CD14-positive monocyte (primary cell): ENCODE results near the gene PSMD11. TPM values are rescaled to one million over a fixed set of nuclear protein-coding genes. Genes with fewer than 3 reads are reported as not detected.

Experiments
- DNase-seq, 3 donors: peaks; one replicate each; pipeline ENCODE4 v3.0.0-alpha.2; 2011 to 2022
- H2AFZ ChIP-seq: 2 replicates; pipeline ENCODE4 v1.6.0; 2012; ENCODE audit warnings: mild to moderate bottlenecking, low read depth, low read length, inconsistent platforms; ENCODE audit not compliant: insufficient read depth, poor library complexity, severe bottlenecking
- H3K27ac ChIP-seq, 2 donors: 1 replicate in 1 of 2; 2 replicates in 1 of 2; pipeline ENCODE4 v1.5.1; 2012 to 2013; ENCODE audit warnings: low read length in 2 of 2, control low read depth in 1 of 2, inconsistent platforms in 1 of 2, low read depth in 1 of 2, mild to moderate bottlenecking in 1 of 2
- H3K27me3 ChIP-seq, 2 donors: one replicate each; pipeline versions ENCODE4 v1.6.0 to v1.6.1; 2011 to 2013; ENCODE audit warnings: low read length in 2 of 2; ENCODE audit not compliant: control insufficient read depth in 2 of 2, insufficient read depth in 2 of 2
- H3K36me3 ChIP-seq, 2 donors: replicated peaks in 1 of 2; 1 replicate in 1 of 2; 2 replicates in 1 of 2; pipeline versions ENCODE4 v1.5.1 to v1.6.1; 2012 to 2013; ENCODE audit warnings: low read length in 2 of 2, control low read depth in 1 of 2, inconsistent platforms in 1 of 2, mild to moderate bottlenecking in 1 of 2; ENCODE audit not compliant: insufficient read depth in 2 of 2, control insufficient read depth in 1 of 2
- H3K4me1 ChIP-seq, 2 donors: 1 replicate in 1 of 2; 2 replicates in 1 of 2; pipeline versions ENCODE4 v1.5.1 to v1.6.1; 2012 to 2013; ENCODE audit warnings: low read length in 2 of 2, control low read depth in 1 of 2, inconsistent platforms in 1 of 2, mild to moderate bottlenecking in 1 of 2, moderate library complexity in 1 of 2; ENCODE audit not compliant: insufficient read depth in 2 of 2, control insufficient read depth in 1 of 2
- H3K4me2 ChIP-seq: replicated peaks from 2 replicates; pipeline ENCODE3; 2012; ENCODE audit warnings: low read length, moderate library complexity, mild to moderate bottlenecking; ENCODE audit not compliant: poor library complexity, severe bottlenecking; ENCODE audit errors: extremely low read depth
- H3K4me3 ChIP-seq, 3 experiments: fragments of 200-600 bp in 1 of 3; sonication (generic) in 1 of 3; replicated peaks in 1 of 3; 1 replicate in 2 of 3; 2 replicates in 1 of 3; pipeline ENCODE4 v1.5.1; 2011 to 2013; ENCODE audit warnings: low read length in 3 of 3, mild to moderate bottlenecking in 3 of 3, control low read depth in 2 of 3, low read depth in 2 of 3, inconsistent platforms in 1 of 3, moderate library complexity in 1 of 3
- H3K79me2 ChIP-seq: 2 replicates; pipeline ENCODE4 v1.6.0; 2012; ENCODE audit warnings: mild to moderate bottlenecking, control low read depth, inconsistent platforms, low read length, moderate library complexity; ENCODE audit not compliant: insufficient read depth
- H3K9ac ChIP-seq: 2 replicates; pipeline ENCODE4 v1.6.0; 2017; ENCODE audit warnings: low read length, mild to moderate bottlenecking; ENCODE audit not compliant: insufficient read depth, poor library complexity, severe bottlenecking
- H3K9me3 ChIP-seq, 2 donors: replicated peaks in 1 of 2; 1 replicate in 1 of 2; 2 replicates in 1 of 2; pipeline versions ENCODE4 v1.5.1 to v1.6.1; 2012 to 2013; ENCODE audit warnings: low read length in 2 of 2, control low read depth in 1 of 2; ENCODE audit not compliant: control insufficient read depth in 1 of 2, insufficient read depth in 1 of 2
- H4K20me1 ChIP-seq: 2 replicates; pipeline ENCODE4 v1.6.0; 2012; ENCODE audit warnings: mild to moderate bottlenecking, low read length, control low read depth, moderate library complexity; ENCODE audit not compliant: insufficient read depth
- H3K27ac Mint-ChIP-seq, 7 donors: one replicate each; pipeline ENCODE4 v1.8.0; 2020; ENCODE audit warnings: mild to moderate bottlenecking in 7 of 7, mixed read lengths in 7 of 7, moderate library complexity in 6 of 7, inconsistent platforms in 2 of 7
- H3K27me3 Mint-ChIP-seq, 3 donors: one replicate each; pipeline ENCODE4 v1.8.0; 2021 to 2022; ENCODE audit warnings: low read depth in 3 of 3, mild to moderate bottlenecking in 3 of 3, mixed read lengths in 3 of 3, moderate library complexity in 3 of 3, inconsistent platforms in 1 of 3
- H3K36me3 Mint-ChIP-seq, 2 donors: one replicate each; pipeline ENCODE4 v1.8.0; 2020; ENCODE audit warnings: mixed read lengths in 2 of 2, inconsistent platforms in 1 of 2, mild to moderate bottlenecking in 1 of 2
- H3K4me1 Mint-ChIP-seq: one replicate; pipeline ENCODE4 v1.8.0; 2020; ENCODE audit warnings: mild to moderate bottlenecking, mixed read lengths
- H3K4me3 Mint-ChIP-seq, 2 donors: one replicate each; pipeline ENCODE4 v1.8.0; 2020; ENCODE audit warnings: mild to moderate bottlenecking in 2 of 2, mixed read lengths in 2 of 2, moderate library complexity in 1 of 2
- H3K9me3 Mint-ChIP-seq, 7 donors: one replicate each; pipeline ENCODE4 v1.8.0; 2020 to 2022; ENCODE audit warnings: mixed read lengths in 7 of 7, mild to moderate bottlenecking in 6 of 7, moderate library complexity in 6 of 7, inconsistent platforms in 2 of 7
- WGBS: methylation state at CpG from one replicate; pipeline ENCODE4 v1.1.5; 2013; ENCODE audit warnings: missing lambda C conversion rate; ENCODE audit not compliant: insufficient coverage; 5-methylcytosine and 5-hydroxymethylcytosine counted together
- intact Hi-C, 2 donors: fragments of 100-400 bp; cut with micrococcal nuclease; formaldehyde crosslinking; loops; one replicate each; pipeline versions ENCODE4 v1.15.0 to v1.15.1; 2023
- polyA plus RNA-seq, 3 donors: library from polyadenylated mRNA; depleted of rRNA in 1 of 3; unstranded in 2 of 3; stranded (reverse) in 1 of 3; fragments of 300-500 nt in 2 of 3; fragments of >200 nt in 1 of 3; fragmentation: Illumina TruSeq in 2 of 3; gene quantifications; 1 replicate in 2 of 3; 2 replicates in 1 of 3; pipeline ENCODE4 v1.2.3, GENCODE V29; 2012 to 2021
- TF ChIP-seq, protein P1 (sequence below): fragments of 200-600 bp; IDR thresholded peaks from one replicate; pipeline ENCODE4 v1.8.0; 2022; ENCODE audit warnings: antibody characterized with exemption, mild to moderate bottlenecking

The PSMD11 gene
- polyA plus RNA-seq, 3 donors = 29.9 to 112 (median 91.8) TPM

DNA sequence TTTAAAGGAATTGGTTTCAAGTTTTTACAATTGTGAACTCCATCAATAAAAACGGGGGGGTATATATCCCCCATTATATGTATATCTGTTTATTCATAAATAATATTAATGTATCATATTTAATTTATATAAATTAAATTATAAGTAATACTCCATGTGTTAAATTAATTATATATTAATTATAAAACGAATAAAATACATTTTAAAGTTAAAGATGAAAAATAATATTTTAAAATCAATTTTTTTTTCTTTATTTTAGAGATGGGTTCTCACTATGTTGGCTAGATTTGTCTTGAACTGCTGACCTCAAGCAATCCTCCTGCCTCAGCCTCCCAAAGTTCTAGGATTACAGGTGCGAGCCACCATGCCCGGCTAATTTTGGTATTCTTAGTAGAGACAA lies 17.4 kb upstream of the PSMD11 start:
- Histone ChIP-seq H4K20me1 (no peaks in the 10 kb centered on the region), H3K9me3 (peaks cover 16 to 17% of the 10 kb centered on the region in 2 donors), H2AFZ (no peak overlapping the region), H3K4me3 (no peak overlapping the region), H3K36me3 (no peaks in the 10 kb centered on the region), H3K4me1 (no peaks in the 10 kb centered on the region), H3K27me3 (no peaks in the 10 kb centered on the region), H3K4me2 (no peak overlapping the region), H3K79me2 (no peaks in the 10 kb centered on the region), H3K27ac (no peak overlapping the region), H3K9ac (no peak overlapping the region)
- Mint-ChIP-seq H3K4me3 (no peak overlapping the region), H3K9me3 (peaks cover 19 to 26% (median 24%) of the 10 kb centered on the region in 7 donors), H3K27me3 (peaks cover 1 to 3% (median 3%) of the 10 kb centered on the region in 3 donors), H3K4me1 (no peaks in the 10 kb centered on the region), H3K36me3 (no peaks in the 10 kb centered on the region), H3K27ac (no peak overlapping the region)
- WGBS = no CpG with 5 or more reads among the region's 4 CpGs
- TF ChIP-seq, protein P1, sequence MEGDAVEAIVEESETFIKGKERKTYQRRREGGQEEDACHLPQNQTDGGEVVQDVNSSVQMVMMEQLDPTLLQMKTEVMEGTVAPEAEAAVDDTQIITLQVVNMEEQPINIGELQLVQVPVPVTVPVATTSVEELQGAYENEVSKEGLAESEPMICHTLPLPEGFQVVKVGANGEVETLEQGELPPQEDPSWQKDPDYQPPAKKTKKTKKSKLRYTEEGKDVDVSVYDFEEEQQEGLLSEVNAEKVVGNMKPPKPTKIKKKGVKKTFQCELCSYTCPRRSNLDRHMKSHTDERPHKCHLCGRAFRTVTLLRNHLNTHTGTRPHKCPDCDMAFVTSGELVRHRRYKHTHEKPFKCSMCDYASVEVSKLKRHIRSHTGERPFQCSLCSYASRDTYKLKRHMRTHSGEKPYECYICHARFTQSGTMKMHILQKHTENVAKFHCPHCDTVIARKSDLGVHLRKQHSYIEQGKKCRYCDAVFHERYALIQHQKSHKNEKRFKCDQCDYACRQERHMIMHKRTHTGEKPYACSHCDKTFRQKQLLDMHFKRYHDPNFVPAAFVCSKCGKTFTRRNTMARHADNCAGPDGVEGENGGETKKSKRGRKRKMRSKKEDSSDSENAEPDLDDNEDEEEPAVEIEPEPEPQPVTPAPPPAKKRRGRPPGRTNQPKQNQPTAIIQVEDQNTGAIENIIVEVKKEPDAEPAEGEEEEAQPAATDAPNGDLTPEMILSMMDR = no peak
- intact Hi-C loops = no loop called here
- no peak for DNase-seq

DNA sequence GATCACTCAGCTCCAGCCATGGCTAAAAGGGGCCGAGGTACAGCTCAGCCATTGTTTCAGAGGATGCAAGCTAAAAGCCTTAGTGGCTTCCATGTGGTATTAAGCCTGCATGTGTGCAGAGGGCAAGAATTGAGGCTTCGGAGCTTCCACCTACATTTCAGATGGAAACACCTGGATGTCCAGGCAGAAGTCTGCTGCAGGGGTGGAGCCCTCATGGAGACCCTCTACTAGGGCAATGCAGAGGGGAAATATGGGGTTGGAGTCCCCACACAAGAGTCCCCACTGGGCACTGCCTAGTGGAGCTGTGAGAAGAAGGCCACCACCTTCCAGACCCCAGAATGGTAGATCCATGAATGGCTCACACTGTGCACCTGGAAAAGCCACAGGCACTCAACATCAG lies 14.7 kb upstream of the PSMD11 start:
- no peak overlapping the region for H3K4me2 ChIP-seq
- peaks cover 1 to 4% (median 1%) of the 10 kb centered on the region in 3 donors for H3K27me3 Mint-ChIP-seq
- TF ChIP-seq, protein P1 = no peak
- peaks cover 19 to 28% (median 24%) of the 10 kb centered on the region in 7 donors for H3K9me3 Mint-ChIP-seq
- H3K79me2 ChIP-seq = no peaks in the 10 kb centered on the region
- peaks cover 16 to 17% of the 10 kb centered on the region in 2 donors for H3K9me3 ChIP-seq
- H3K27me3 ChIP-seq = no peaks in the 10 kb centered on the region
- H3K27ac ChIP-seq = no peak overlapping the region
- intact Hi-C loops = no loop called here
- no peaks in the 10 kb centered on the region for H3K4me1 Mint-ChIP-seq
- H2AFZ ChIP-seq = no peak overlapping the region
- no peak overlapping the region for H3K27ac Mint-ChIP-seq
- no peak overlapping the region for H3K4me3 ChIP-seq
- no peaks in the 10 kb centered on the region for H3K36me3 ChIP-seq
- no peaks in the 10 kb centered on the region for H4K20me1 ChIP-seq
- no peaks in the 10 kb centered on the region for H3K4me1 ChIP-seq
- WGBS = 100% methylated on average over 2 of the region's 2 CpGs
- DNase-seq = no peak
- H3K4me3 Mint-ChIP-seq = no peak overlapping the region
- no peaks in the 10 kb centered on the region for H3K36me3 Mint-ChIP-seq
- H3K9ac ChIP-seq = no peak overlapping the region
